ENCODE results near the gene FLT3LG.
"Not testable (repeated sequence)": the region's sequence is repeated elsewhere in the genome, so short reads cannot be mapped to it uniquely, and the experiment has no call there.

Gene FLT3LG

GRCh38 chr19:49455773-49456172, 18.2 kb upstream of the FLT3LG start:
- Histone ChIP-seq H3K9me3 (ENCODE audit: insufficient read depth, low read length) (no peaks in the 10 kb centered on the region), H3K4me1 (ENCODE audit: insufficient read depth, insufficient read length) (no peaks in the 10 kb centered on the region), H3K36me3 (ENCODE audit: insufficient read depth, insufficient read length, low read length) (peaks cover 40% of the 10 kb centered on the region), H3K9ac (ENCODE audit: insufficient read length, low read depth) (no peak overlapping the region), H3K4me3 (ENCODE audit: insufficient read length, low read depth) (no peak overlapping the region), H3K27me3 (ENCODE audit: insufficient read depth, insufficient read length) (no peaks in the 10 kb centered on the region)
- DNase-seq (ENCODE audit: low read depth, low spot score): no peak
- TF ChIP-seq YY1 (IDR thresholded peaks at IDR 0.05; ENCODE audit: insufficient read depth, insufficient read length) (no peak), SUZ12 (IDR thresholded peaks at IDR 0.05; ENCODE audit: extremely low read depth, insufficient read depth, insufficient read length) (no peak), ZNF274 (IDR thresholded peaks at IDR 0.05; ENCODE audit: low read depth, low read length) (no peak)

- no peaks in the 10 kb centered on the region for H3K4me1 ChIP-seq (ENCODE audit: insufficient read depth, insufficient read length)
- TF ChIP-seq SUZ12 (IDR thresholded peaks at IDR 0.05; ENCODE audit: extremely low read depth, insufficient read depth, insufficient read length) (no peak), YY1 (IDR thresholded peaks at IDR 0.05; ENCODE audit: insufficient read depth, insufficient read length) (no peak), ZNF274 (IDR thresholded peaks at IDR 0.05; ENCODE audit: low read depth, low read length) (no peak)
- no peak overlapping the region for H3K9ac ChIP-seq (ENCODE audit: insufficient read length, low read depth)
- H3K36me3 ChIP-seq (ENCODE audit: insufficient read depth, insufficient read length, low read length): peaks cover 42% of the 10 kb centered on the region
- no peaks in the 10 kb centered on the region for H3K9me3 ChIP-seq (ENCODE audit: insufficient read depth, low read length)
- DNase-seq (ENCODE audit: low read depth, low spot score): no peak
- H3K4me3 ChIP-seq (ENCODE audit: insufficient read length, low read depth): no peak overlapping the region
- no peaks in the 10 kb centered on the region for H3K27me3 ChIP-seq (ENCODE audit: insufficient read depth, insufficient read length)
Measured at GRCh38 chr19:49456326-49456725, 17.7 kb upstream of the FLT3LG start.

- H3K9me3 ChIP-seq (ENCODE audit: insufficient read depth, low read length): no peaks in the 10 kb centered on the region
- peaks cover 44% of the 10 kb centered on the region for H3K36me3 ChIP-seq (ENCODE audit: insufficient read depth, insufficient read length, low read length)
- no peak for DNase-seq (ENCODE audit: low read depth, low spot score)
- H3K4me1 ChIP-seq (ENCODE audit: insufficient read depth, insufficient read length): no peaks in the 10 kb centered on the region
- no peaks in the 10 kb centered on the region for H3K27me3 ChIP-seq (ENCODE audit: insufficient read depth, insufficient read length)
- TF ChIP-seq YY1 (IDR thresholded peaks at IDR 0.05; ENCODE audit: insufficient read depth, insufficient read length) (no peak), SUZ12 (IDR thresholded peaks at IDR 0.05; ENCODE audit: extremely low read depth, insufficient read depth, insufficient read length) (no peak), ZNF274 (IDR thresholded peaks at IDR 0.05; ENCODE audit: low read depth, low read length) (no peak)
- no peak overlapping the region for H3K9ac ChIP-seq (ENCODE audit: insufficient read length, low read depth)
- no peak overlapping the region for H3K4me3 ChIP-seq (ENCODE audit: insufficient read length, low read depth)
Measured at GRCh38 chr19:49458567-49458903, 15.5 kb upstream of the FLT3LG start.

- TF ChIP-seq YY1 (IDR thresholded peaks at IDR 0.05; ENCODE audit: insufficient read depth, insufficient read length): no peak
- TF ChIP-seq SUZ12 (IDR thresholded peaks at IDR 0.05; ENCODE audit: extremely low read depth, insufficient read depth, insufficient read length): no peak
- no peak for TF ChIP-seq ZNF274 (IDR thresholded peaks at IDR 0.05; ENCODE audit: low read depth, low read length)
- no peaks in the 10 kb centered on the region for H3K27me3 ChIP-seq (ENCODE audit: insufficient read depth, insufficient read length)
- H3K36me3 ChIP-seq (ENCODE audit: insufficient read depth, insufficient read length, low read length): peaks cover 48% of the 10 kb centered on the region
- no peaks in the 10 kb centered on the region for H3K4me1 ChIP-seq (ENCODE audit: insufficient read depth, insufficient read length)
- no peak for DNase-seq (ENCODE audit: low read depth, low spot score)
- H3K9ac ChIP-seq (ENCODE audit: insufficient read length, low read depth): no peak overlapping the region
- H3K4me3 ChIP-seq (ENCODE audit: insufficient read length, low read depth): no peak overlapping the region
- no peaks in the 10 kb centered on the region for H3K9me3 ChIP-seq (ENCODE audit: insufficient read depth, low read length)
Measured at GRCh38 chr19:49459388-49459787, 14.6 kb upstream of the FLT3LG start.

GRCh38 chr19:49461130-49461529, 12.9 kb upstream of the FLT3LG start:
- H3K27me3 ChIP-seq (ENCODE audit: insufficient read depth, insufficient read length); H3K9me3 ChIP-seq (ENCODE audit: insufficient read depth, low read length); H3K4me3 ChIP-seq (ENCODE audit: insufficient read length, low read depth); H3K4me1 ChIP-seq (ENCODE audit: insufficient read depth, insufficient read length); H3K9ac ChIP-seq (ENCODE audit: insufficient read length, low read depth); DNase-seq (ENCODE audit: low read depth, low spot score): not testable (repeated sequence)
- H3K36me3 ChIP-seq (ENCODE audit: insufficient read depth, insufficient read length, low read length): peaks cover 56% of the 10 kb centered on the region

- no peaks in the 10 kb centered on the region for H3K27me3 ChIP-seq (ENCODE audit: insufficient read depth, insufficient read length)
- H3K4me1 ChIP-seq (ENCODE audit: insufficient read depth, insufficient read length): no peaks in the 10 kb centered on the region
- DNase-seq (ENCODE audit: low read depth, low spot score): no peak
- peaks cover 55% of the 10 kb centered on the region for H3K36me3 ChIP-seq (ENCODE audit: insufficient read depth, insufficient read length, low read length)
- H3K9ac ChIP-seq (ENCODE audit: insufficient read length, low read depth): no peak overlapping the region
- no peaks in the 10 kb centered on the region for H3K9me3 ChIP-seq (ENCODE audit: insufficient read depth, low read length)
- H3K4me3 ChIP-seq (ENCODE audit: insufficient read length, low read depth): no peak overlapping the region
- TF ChIP-seq ZNF274 (IDR thresholded peaks at IDR 0.05; ENCODE audit: low read depth, low read length): no peak
- TF ChIP-seq YY1 (IDR thresholded peaks at IDR 0.05; ENCODE audit: insufficient read depth, insufficient read length): no peak
- TF ChIP-seq SUZ12 (IDR thresholded peaks at IDR 0.05; ENCODE audit: extremely low read depth, insufficient read depth, insufficient read length): no peak
Measured at GRCh38 chr19:49461656-49462055, 12.4 kb upstream of the FLT3LG start.

- H3K9me3 ChIP-seq (ENCODE audit: insufficient read depth, low read length): no peaks in the 10 kb centered on the region
- no peak overlapping the region for H3K9ac ChIP-seq (ENCODE audit: insufficient read length, low read depth)
- TF ChIP-seq SUZ12 (IDR thresholded peaks at IDR 0.05; ENCODE audit: extremely low read depth, insufficient read depth, insufficient read length) (no peak), ZNF274 (IDR thresholded peaks at IDR 0.05; ENCODE audit: low read depth, low read length) (no peak), YY1 (IDR thresholded peaks at IDR 0.05; ENCODE audit: insufficient read depth, insufficient read length) (no peak)
- H3K4me1 ChIP-seq (ENCODE audit: insufficient read depth, insufficient read length): no peaks in the 10 kb centered on the region
- H3K36me3 ChIP-seq (ENCODE audit: insufficient read depth, insufficient read length, low read length): peaks cover 54% of the 10 kb centered on the region
- no peak overlapping the region for H3K4me3 ChIP-seq (ENCODE audit: insufficient read length, low read depth)
- no peak for DNase-seq (ENCODE audit: low read depth, low spot score)
- H3K27me3 ChIP-seq (ENCODE audit: insufficient read depth, insufficient read length): no peaks in the 10 kb centered on the region
Measured at GRCh38 chr19:49462492-49462891, 11.5 kb upstream of the FLT3LG start.
